ENCODE results near the gene TPX2. TPM values are rescaled to one million over a fixed set of nuclear protein-coding genes. Genes with fewer than 3 reads are reported as not detected.

Gene TPX2
- total and polyA plus RNA-seq, 7 experiments from 2014 or later = 0.09 to 84.3 (median 0.30) TPM; not detected in 1

- no peak overlapping the region for H3K4me3 ChIP-seq (ENCODE audit: low read length)
- intact Hi-C loops (cut with micrococcal nuclease) = no loop called here
- no peak overlapping the region for H3K27ac Mint-ChIP-seq
- H3K36me3 ChIP-seq (ENCODE audit: control insufficient read depth in 2 of 3, insufficient read depth in 3 of 3, low read length in 3 of 3) = no peaks in the 10 kb centered on the region
- ChIA-PET CTCF (no interaction called here), POLR2A (no interaction called here)
- H3K4me1 Mint-ChIP-seq = peaks cover 0 to 4% (median 0%) of the 10 kb centered on the region in 7 donors
- DNase-seq = no peak
- peaks cover 0 to 43% (median 0%) of the 10 kb centered on the region in 5 donors for H3K36me3 Mint-ChIP-seq
- H3K4me1 ChIP-seq (ENCODE audit: control insufficient read depth in 2 of 2, insufficient read depth in 2 of 2, low read length in 2 of 2) = no peaks in the 10 kb centered on the region
- H3K27ac ChIP-seq (ENCODE audit: low read depth, low read length) = no peak overlapping the region
- no peak overlapping the region for H3K4me3 Mint-ChIP-seq
- H3K9me3 ChIP-seq (ENCODE audit: control insufficient read depth in 2 of 3, low read length in 3 of 3) = no peaks in the 10 kb centered on the region
- H3K27me3 Mint-ChIP-seq = no peaks in the 10 kb centered on the region
- H3K9me3 Mint-ChIP-seq = no peaks in the 10 kb centered on the region
- H3K27me3 ChIP-seq (ENCODE audit: control insufficient read depth in 2 of 2, insufficient read depth in 2 of 2, low read length in 2 of 2) = no peaks in the 10 kb centered on the region
- ATAC-seq = no peak
Measured at GRCh38 chr20:31784354-31785044, 45.4 kb downstream of the TPX2 start.

DNA sequence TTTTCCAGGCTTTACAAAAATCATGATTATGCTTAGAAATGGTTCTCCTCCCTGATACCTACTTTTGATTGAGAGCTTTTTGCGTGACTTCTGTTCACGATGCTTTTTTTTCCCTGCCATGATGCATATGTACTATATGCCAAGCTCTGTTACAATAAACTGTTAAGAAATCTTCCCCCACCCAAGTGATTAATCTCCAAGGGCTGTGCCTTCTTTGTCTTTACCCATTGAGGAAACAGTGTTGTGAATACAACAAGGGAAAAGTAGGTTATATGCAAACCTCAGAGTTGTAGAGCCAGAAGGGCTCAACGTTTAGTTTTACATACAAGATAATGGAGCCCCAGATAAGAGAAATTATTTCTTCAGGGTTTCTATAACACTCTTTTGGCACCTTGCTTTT, 46.0 kb downstream of the TPX2 start:
- Mint-ChIP-seq H3K9me3 (no peaks in the 10 kb centered on the region), H3K27me3 (no peaks in the 10 kb centered on the region), H3K36me3 (peaks cover 0 to 40% (median 0%) of the 10 kb centered on the region in 5 donors), H3K4me1 (peaks cover 0 to 4% (median 0%) of the 10 kb centered on the region in 7 donors), H3K4me3 (no peak overlapping the region), H3K27ac (no peak overlapping the region)
- Histone ChIP-seq H3K27ac (ENCODE audit: low read depth, low read length) (no peak overlapping the region), H3K4me3 (ENCODE audit: low read length) (no peak overlapping the region), H3K4me1 (ENCODE audit: control insufficient read depth in 2 of 2, insufficient read depth in 2 of 2, low read length in 2 of 2) (no peaks in the 10 kb centered on the region), H3K27me3 (ENCODE audit: control insufficient read depth in 2 of 2, insufficient read depth in 2 of 2, low read length in 2 of 2) (no peaks in the 10 kb centered on the region), H3K9me3 (ENCODE audit: control insufficient read depth in 2 of 3, low read length in 3 of 3) (no peaks in the 10 kb centered on the region), H3K36me3 (ENCODE audit: control insufficient read depth in 2 of 3, insufficient read depth in 3 of 3, low read length in 3 of 3) (no peaks in the 10 kb centered on the region)
- CTCF ChIA-PET = no interaction called here
- POLR2A ChIA-PET = no interaction called here
- DNase-seq (no peak), ATAC-seq (no peak)
- intact Hi-C loops (cut with micrococcal nuclease) = no loop called here

DNA sequence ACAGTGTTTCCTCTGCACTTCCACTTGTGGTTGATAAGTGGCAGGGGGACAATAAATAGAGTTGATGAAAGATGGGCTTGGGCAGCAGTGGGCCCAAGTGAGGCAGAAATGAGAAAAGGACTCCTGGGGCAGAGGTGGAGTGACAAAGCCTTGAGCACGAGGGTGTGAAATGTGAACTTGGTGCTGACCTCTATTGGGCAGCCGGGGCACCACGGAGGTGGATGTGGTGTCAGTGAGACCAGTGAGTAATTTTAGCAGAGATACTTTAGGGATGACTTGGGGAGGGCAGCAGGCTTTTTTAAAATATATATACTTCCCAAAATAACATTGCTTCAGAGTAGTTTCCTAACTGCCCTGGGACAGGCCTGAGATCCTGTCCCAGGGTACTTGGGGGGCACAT, 49.5 kb downstream of the TPX2 start:
- Histone ChIP-seq H3K27me3 (ENCODE audit: control insufficient read depth in 2 of 2, insufficient read depth in 2 of 2, low read length in 2 of 2) (no peaks in the 10 kb centered on the region), H3K4me3 (ENCODE audit: low read length) (no peak overlapping the region), H3K4me1 (ENCODE audit: control insufficient read depth in 2 of 2, insufficient read depth in 2 of 2, low read length in 2 of 2) (no peaks in the 10 kb centered on the region), H3K9me3 (ENCODE audit: control insufficient read depth in 2 of 3, low read length in 3 of 3) (no peaks in the 10 kb centered on the region), H3K36me3 (ENCODE audit: control insufficient read depth in 2 of 3, insufficient read depth in 3 of 3, low read length in 3 of 3) (no peaks in the 10 kb centered on the region), H3K27ac (ENCODE audit: low read depth, low read length) (no peak overlapping the region)
- Mint-ChIP-seq H3K27ac (no peak overlapping the region), H3K36me3 (peaks cover 0 to 31% (median 0%) of the 10 kb centered on the region in 5 donors), H3K4me1 (peaks cover 0 to 4% (median 0%) of the 10 kb centered on the region in 7 donors), H3K9me3 (no peaks in the 10 kb centered on the region), H3K4me3 (no peak overlapping the region), H3K27me3 (no peaks in the 10 kb centered on the region)
- DNase-seq (no peak), ATAC-seq (no peak)
- ChIA-PET POLR2A (no interaction called here), CTCF (no interaction called here)
- intact Hi-C loops (cut with micrococcal nuclease) = no loop called here

DNA sequence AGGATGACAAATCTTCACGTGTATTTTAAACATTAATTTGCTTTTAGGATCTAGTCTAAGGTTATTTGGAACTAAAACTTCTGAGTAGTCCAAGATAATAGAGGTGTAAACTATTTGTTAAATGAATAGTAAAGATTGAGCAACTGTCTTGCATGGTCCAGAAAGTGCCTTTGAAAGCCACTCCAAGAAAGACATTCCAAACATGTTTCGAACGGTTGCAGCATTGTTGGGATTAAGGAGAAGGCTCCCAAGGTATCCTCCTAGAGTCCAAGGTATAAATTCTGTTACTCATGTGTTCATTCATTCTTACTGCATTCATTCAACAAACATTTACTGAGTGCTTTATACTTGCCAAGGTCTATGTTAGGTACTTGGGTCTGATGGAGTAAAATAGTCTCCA, 51.3 kb downstream of the TPX2 start:
- H3K27ac ChIP-seq (ENCODE audit: low read depth, low read length) = no peak overlapping the region
- no peak for ATAC-seq
- Mint-ChIP-seq H3K27ac (no peak overlapping the region), H3K4me3 (no peak overlapping the region), H3K9me3 (no peaks in the 10 kb centered on the region), H3K36me3 (peaks cover 0 to 24% (median 0%) of the 10 kb centered on the region in 5 donors), H3K27me3 (no peaks in the 10 kb centered on the region), H3K4me1 (peaks cover 0 to 4% (median 0%) of the 10 kb centered on the region in 7 donors)
- intact Hi-C loops (cut with micrococcal nuclease) = no loop called here
- no peaks in the 10 kb centered on the region for H3K36me3 ChIP-seq (ENCODE audit: control insufficient read depth in 2 of 3, insufficient read depth in 3 of 3, low read length in 3 of 3)
- DNase-seq = no peak
- H3K9me3 ChIP-seq (ENCODE audit: control insufficient read depth in 2 of 3, low read length in 3 of 3) = no peaks in the 10 kb centered on the region
- no peaks in the 10 kb centered on the region for H3K27me3 ChIP-seq (ENCODE audit: control insufficient read depth in 2 of 2, insufficient read depth in 2 of 2, low read length in 2 of 2)
- ChIA-PET POLR2A (no interaction called here), CTCF (no interaction called here)
- H3K4me1 ChIP-seq (ENCODE audit: control insufficient read depth in 2 of 2, insufficient read depth in 2 of 2, low read length in 2 of 2) = no peaks in the 10 kb centered on the region
- no peak overlapping the region for H3K4me3 ChIP-seq (ENCODE audit: low read length)

DNA sequence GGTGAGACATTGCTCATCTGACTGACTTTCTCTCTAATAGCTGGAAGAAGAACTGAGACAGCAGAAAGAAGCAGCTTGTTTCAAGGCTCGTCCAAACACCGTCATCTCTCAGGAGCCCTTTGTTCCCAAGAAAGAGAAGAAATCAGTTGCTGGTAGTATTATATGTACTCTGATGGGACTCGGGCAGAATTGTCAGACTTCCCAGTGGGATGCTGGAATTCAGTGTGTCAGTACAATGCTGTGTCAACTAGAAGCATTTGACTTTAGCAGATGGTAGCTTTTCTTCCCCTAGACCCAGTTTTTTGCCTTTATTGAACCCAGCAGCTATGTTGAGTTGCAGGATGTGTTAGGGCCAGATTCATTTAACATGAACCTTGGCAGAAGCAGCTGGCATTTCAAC, 58.3 kb downstream of the TPX2 start:
- H3K9me3 ChIP-seq (ENCODE audit: control insufficient read depth in 2 of 3, low read length in 3 of 3) = no peaks in the 10 kb centered on the region
- no peaks in the 10 kb centered on the region for H3K27me3 Mint-ChIP-seq
- ChIA-PET CTCF (no interaction called here), POLR2A (no interaction called here)
- H3K27me3 ChIP-seq (ENCODE audit: control insufficient read depth in 2 of 2, insufficient read depth in 2 of 2, low read length in 2 of 2) = no peaks in the 10 kb centered on the region
- no peaks in the 10 kb centered on the region for H3K9me3 Mint-ChIP-seq
- ATAC-seq (no peak), DNase-seq (no peak)
- H3K27ac ChIP-seq (ENCODE audit: low read depth, low read length) = no peak overlapping the region
- H3K4me1 ChIP-seq (ENCODE audit: control insufficient read depth in 2 of 2, insufficient read depth in 2 of 2, low read length in 2 of 2) = no peaks in the 10 kb centered on the region
- H3K36me3 ChIP-seq (ENCODE audit: control insufficient read depth in 2 of 3, insufficient read depth in 3 of 3, low read length in 3 of 3) = no peaks in the 10 kb centered on the region
- H3K4me3 Mint-ChIP-seq = no peak overlapping the region
- H3K4me3 ChIP-seq (ENCODE audit: low read length) = no peak overlapping the region
- H3K4me1 Mint-ChIP-seq = no peaks in the 10 kb centered on the region
- H3K27ac Mint-ChIP-seq = no peak overlapping the region
- peaks cover 0 to 20% (median 0%) of the 10 kb centered on the region in 5 donors for H3K36me3 Mint-ChIP-seq
- intact Hi-C loops (cut with micrococcal nuclease) = no loop called here

DNA sequence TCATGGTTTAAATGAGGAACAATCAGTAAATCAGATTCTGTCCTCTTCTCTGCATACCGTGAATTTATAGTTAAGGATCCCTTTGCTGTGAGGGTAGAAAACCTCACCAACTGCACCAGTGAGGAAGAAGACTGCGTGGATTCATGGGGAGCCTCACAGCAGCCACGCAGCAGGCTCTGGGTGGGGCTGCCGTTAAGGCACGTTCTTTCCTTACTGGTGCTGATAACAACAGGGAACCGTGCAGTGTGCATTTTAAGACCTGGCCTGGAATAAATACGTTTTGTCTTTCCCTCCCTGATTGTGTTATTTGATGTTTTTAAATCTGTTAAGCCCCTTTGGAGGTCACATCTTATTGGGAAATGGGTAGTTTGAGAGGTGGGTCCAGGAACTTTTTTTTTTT, 62.4 kb downstream of the TPX2 start:
- H3K36me3 ChIP-seq (ENCODE audit: control insufficient read depth in 2 of 3, insufficient read depth in 3 of 3, low read length in 3 of 3) = no peaks in the 10 kb centered on the region
- H3K9me3 ChIP-seq (ENCODE audit: control insufficient read depth in 2 of 3, low read length in 3 of 3) = no peaks in the 10 kb centered on the region
- DNase-seq (no peak), ATAC-seq (no peak)
- peaks cover 0 to 11% of the 10 kb centered on the region in 2 donors for H3K4me1 ChIP-seq (ENCODE audit: control insufficient read depth in 2 of 2, insufficient read depth in 2 of 2, low read length in 2 of 2)
- intact Hi-C loops (cut with micrococcal nuclease) = no loop called here
- no peak overlapping the region for H3K4me3 ChIP-seq (ENCODE audit: low read length)
- CTCF ChIA-PET = no interaction called here
- POLR2A ChIA-PET = no interaction called here
- Mint-ChIP-seq H3K36me3 (peaks cover 0 to 23% (median 0%) of the 10 kb centered on the region in 5 donors), H3K9me3 (no peaks in the 10 kb centered on the region), H3K27me3 (no peaks in the 10 kb centered on the region), H3K4me3 (no peak overlapping the region), H3K27ac (no peak overlapping the region), H3K4me1 (peaks cover 15 to 18% (median 15%) of the 10 kb centered on the region in 7 donors)
- no peaks in the 10 kb centered on the region for H3K27me3 ChIP-seq (ENCODE audit: control insufficient read depth in 2 of 2, insufficient read depth in 2 of 2, low read length in 2 of 2)
- H3K27ac ChIP-seq (ENCODE audit: low read depth, low read length) = no peak overlapping the region
